ENCODE measurements around the gene ESR1.

DNA sequence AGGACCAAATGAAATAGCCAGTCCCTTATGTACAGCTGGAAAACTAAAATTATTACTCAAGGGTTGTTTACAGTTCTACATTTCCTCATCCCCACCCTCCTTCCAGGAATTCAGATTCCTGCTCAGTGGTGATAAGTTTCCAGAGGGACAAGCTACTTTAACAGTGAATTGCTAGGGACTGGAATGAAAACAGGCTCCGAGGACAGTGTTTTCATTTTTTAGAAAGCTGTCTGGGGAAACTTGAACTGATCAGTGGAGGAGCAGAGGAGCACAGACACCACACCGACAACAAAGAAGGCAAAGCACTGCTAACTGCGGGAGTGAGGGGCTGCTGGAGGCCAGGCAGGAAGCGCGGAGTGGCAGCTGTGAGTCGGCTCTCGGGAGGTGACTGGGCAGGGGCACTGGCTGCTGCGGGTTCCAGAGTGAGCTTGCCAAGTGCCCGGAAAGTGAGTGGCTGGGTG is 322.2 kb downstream of the ESR1 start:
- TF ChIP-seq, protein P1, sequence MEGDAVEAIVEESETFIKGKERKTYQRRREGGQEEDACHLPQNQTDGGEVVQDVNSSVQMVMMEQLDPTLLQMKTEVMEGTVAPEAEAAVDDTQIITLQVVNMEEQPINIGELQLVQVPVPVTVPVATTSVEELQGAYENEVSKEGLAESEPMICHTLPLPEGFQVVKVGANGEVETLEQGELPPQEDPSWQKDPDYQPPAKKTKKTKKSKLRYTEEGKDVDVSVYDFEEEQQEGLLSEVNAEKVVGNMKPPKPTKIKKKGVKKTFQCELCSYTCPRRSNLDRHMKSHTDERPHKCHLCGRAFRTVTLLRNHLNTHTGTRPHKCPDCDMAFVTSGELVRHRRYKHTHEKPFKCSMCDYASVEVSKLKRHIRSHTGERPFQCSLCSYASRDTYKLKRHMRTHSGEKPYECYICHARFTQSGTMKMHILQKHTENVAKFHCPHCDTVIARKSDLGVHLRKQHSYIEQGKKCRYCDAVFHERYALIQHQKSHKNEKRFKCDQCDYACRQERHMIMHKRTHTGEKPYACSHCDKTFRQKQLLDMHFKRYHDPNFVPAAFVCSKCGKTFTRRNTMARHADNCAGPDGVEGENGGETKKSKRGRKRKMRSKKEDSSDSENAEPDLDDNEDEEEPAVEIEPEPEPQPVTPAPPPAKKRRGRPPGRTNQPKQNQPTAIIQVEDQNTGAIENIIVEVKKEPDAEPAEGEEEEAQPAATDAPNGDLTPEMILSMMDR (conservative IDR thresholded peaks at IDR 0.05 in 1 of 2, IDR thresholded peaks at IDR 0.05 in 1 of 2; ENCODE audit: extremely low read depth in 1 of 2, insufficient read depth in 1 of 2, low read depth in 1 of 2, low read length in 2 of 2), result no peak
- no peak for TF ChIP-seq EZH2 (IDR thresholded peaks at IDR 0.05; ENCODE audit: borderline replicate concordance, low read length)
